Thyroid gland (tissue), 4 donors: ENCODE results near the gene LIN28B.

Experiments
- POLR2A ChIP-seq, 2 donors: fragments of 450-650 bp; IDR thresholded peaks; one replicate each; pipeline ENCODE4 v1.6.1; 2017; ENCODE audit warnings: antibody characterized with exemption in 2 of 2, mild to moderate bottlenecking in 2 of 2, moderate library complexity in 1 of 2
- TF ChIP-seq, protein P1 (sequence below), 6 experiments: fragments of 200-600 bp in 3 of 6; fragments of 450-650 bp in 3 of 6; sonication (generic) in 3 of 6; IDR thresholded peaks; one replicate each; pipeline ENCODE4 v1.5.1; 2016 to 2019; ENCODE audit warnings: antibody characterized with exemption in 6 of 6, mild to moderate bottlenecking in 2 of 6, inconsistent platforms in 1 of 6, moderate library complexity in 1 of 6

DNA sequence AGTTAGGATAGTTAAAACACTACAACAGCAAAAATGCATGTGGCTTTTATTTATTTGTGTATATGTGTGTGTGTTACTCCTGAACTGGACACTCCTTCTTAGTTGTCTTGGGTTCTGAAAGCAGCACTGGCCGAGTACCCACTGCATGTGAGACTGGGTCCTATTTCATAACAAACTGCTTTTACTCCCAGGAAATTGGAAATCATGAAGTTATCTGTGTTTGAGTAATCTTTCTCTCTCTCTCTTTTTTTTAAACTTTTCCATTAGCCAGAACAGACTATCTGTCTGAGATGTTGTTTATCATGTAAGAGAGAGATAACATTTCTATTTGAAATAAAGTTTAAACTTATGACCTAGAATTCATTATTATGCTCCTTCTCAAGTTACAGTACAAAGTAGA is 110.4 kb downstream of the LIN28B start:
- TF ChIP-seq, protein P1, sequence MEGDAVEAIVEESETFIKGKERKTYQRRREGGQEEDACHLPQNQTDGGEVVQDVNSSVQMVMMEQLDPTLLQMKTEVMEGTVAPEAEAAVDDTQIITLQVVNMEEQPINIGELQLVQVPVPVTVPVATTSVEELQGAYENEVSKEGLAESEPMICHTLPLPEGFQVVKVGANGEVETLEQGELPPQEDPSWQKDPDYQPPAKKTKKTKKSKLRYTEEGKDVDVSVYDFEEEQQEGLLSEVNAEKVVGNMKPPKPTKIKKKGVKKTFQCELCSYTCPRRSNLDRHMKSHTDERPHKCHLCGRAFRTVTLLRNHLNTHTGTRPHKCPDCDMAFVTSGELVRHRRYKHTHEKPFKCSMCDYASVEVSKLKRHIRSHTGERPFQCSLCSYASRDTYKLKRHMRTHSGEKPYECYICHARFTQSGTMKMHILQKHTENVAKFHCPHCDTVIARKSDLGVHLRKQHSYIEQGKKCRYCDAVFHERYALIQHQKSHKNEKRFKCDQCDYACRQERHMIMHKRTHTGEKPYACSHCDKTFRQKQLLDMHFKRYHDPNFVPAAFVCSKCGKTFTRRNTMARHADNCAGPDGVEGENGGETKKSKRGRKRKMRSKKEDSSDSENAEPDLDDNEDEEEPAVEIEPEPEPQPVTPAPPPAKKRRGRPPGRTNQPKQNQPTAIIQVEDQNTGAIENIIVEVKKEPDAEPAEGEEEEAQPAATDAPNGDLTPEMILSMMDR (IDR thresholded peaks at IDR 0.05): no peak
- no peak for TF ChIP-seq POLR2A (IDR thresholded peaks at IDR 0.05)
